AG04449 (cell line): ENCODE results near the gene TMEM200A.

ENCODE experiments used
- CTCF ChIA-PET: fragments of 350-600 bp; formaldehyde crosslinking; extraction: SDS; loops from one replicate; lab custom pipeline; 2021; ENCODE audit warnings: antibody characterized with exemption; lab: Yijun Ruan, JAX
- POLR2A ChIA-PET: fragments of 400-600, 350-600 bp; formaldehyde crosslinking; extraction: SDS; loops from one replicate; lab custom pipeline; 2020; ENCODE audit warnings: antibody characterized with exemption, inconsistent platforms; lab: Yijun Ruan, JAX
- DNase-seq: peaks from one replicate; pipeline ENCODE4 v3.0.0-alpha.2; 2010; ENCODE audit warnings: low read depth, low spot score
- H3K4me3 ChIP-seq: 2 replicates; pipeline ENCODE4 v1.5.1; 2011; ENCODE audit warnings: low read depth, mild to moderate bottlenecking, control low read depth, low read length
- TF ChIP-seq, protein P1 (sequence below): IDR thresholded peaks from one replicate; pipeline ENCODE4 v1.5.1; 2011; ENCODE audit warnings: mild to moderate bottlenecking, moderate library complexity, low read length, control low read depth, inconsistent platforms; ENCODE audit not compliant: insufficient read depth; ENCODE audit errors: missing control alignments

TMEM200A gene

DNA sequence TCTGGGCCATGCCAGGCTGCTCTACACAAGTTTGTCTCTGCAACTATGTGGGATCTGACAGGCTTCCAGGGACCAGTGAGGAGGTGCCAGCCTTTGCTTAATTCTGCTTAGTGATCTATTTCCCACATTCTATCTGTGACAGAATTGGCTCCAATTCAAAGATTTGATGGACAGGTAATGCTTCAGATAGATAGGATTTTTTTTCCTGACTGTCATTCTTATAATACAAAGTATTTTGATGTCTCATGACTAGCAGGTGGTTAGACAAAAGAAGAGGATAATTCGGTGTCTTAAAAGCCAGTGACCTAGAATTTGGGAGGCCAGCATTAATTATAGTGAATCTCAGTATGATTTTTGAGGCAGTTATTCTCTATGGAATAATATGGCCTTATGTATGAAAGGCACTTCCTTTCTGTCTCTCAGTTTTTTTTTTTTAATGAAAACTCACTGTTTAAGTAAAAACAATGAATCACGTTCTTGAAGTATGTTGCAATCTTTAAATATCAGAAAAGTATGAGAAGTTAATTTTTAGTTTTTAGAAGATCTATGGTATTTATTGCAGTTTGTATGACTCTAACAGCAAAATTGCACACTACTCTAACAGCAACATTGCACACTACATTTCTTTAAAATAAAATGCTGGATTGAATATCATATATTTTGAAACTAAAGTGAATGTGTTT lies 43.7 kb downstream of the TMEM200A start:
- no peak overlapping the region for H3K4me3 ChIP-seq
- peak; percentile 24 for DNase-seq
- CTCF ChIA-PET, result no interaction called here
- POLR2A ChIA-PET, result no interaction called here
- TF ChIP-seq, protein P1, sequence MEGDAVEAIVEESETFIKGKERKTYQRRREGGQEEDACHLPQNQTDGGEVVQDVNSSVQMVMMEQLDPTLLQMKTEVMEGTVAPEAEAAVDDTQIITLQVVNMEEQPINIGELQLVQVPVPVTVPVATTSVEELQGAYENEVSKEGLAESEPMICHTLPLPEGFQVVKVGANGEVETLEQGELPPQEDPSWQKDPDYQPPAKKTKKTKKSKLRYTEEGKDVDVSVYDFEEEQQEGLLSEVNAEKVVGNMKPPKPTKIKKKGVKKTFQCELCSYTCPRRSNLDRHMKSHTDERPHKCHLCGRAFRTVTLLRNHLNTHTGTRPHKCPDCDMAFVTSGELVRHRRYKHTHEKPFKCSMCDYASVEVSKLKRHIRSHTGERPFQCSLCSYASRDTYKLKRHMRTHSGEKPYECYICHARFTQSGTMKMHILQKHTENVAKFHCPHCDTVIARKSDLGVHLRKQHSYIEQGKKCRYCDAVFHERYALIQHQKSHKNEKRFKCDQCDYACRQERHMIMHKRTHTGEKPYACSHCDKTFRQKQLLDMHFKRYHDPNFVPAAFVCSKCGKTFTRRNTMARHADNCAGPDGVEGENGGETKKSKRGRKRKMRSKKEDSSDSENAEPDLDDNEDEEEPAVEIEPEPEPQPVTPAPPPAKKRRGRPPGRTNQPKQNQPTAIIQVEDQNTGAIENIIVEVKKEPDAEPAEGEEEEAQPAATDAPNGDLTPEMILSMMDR, result no peak

DNA sequence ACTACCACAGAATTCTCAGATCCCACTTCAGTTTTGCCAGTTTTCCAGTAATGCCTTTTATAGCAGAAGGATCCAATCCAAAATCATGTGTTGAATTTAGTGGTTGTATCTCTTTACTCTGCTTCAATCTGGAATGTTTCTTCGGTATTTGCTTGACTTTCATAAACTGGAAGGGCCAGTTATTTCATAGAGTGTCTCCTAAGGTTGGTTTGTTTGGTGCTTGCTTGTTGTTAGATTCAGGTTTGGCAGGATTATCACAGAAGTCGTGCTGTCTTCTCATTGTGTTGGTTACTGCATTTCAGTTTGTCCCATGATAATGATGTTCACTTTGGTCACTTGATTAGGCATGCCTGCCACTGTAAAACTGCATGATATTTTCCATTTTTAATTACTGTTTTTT lies 45.7 kb downstream of the TMEM200A start:
- CTCF ChIA-PET, result interaction anchor here (1.0 to 1.5 kb wide), 3 partner anchors 23 to 286 kb away, joined by 3 read pairs; partner anchors contain the start of gene TMEM200A
- DNase-seq, result no peak
- TF ChIP-seq, protein P1, result no peak
- POLR2A ChIA-PET, result interaction anchor here (0.6 to 0.7 kb wide), 2 partner anchors 111 to 115 kb away, joined by 3 read pairs; no protein-coding TSS in a partner anchor
- H3K4me3 ChIP-seq, result no peak overlapping the region

DNA sequence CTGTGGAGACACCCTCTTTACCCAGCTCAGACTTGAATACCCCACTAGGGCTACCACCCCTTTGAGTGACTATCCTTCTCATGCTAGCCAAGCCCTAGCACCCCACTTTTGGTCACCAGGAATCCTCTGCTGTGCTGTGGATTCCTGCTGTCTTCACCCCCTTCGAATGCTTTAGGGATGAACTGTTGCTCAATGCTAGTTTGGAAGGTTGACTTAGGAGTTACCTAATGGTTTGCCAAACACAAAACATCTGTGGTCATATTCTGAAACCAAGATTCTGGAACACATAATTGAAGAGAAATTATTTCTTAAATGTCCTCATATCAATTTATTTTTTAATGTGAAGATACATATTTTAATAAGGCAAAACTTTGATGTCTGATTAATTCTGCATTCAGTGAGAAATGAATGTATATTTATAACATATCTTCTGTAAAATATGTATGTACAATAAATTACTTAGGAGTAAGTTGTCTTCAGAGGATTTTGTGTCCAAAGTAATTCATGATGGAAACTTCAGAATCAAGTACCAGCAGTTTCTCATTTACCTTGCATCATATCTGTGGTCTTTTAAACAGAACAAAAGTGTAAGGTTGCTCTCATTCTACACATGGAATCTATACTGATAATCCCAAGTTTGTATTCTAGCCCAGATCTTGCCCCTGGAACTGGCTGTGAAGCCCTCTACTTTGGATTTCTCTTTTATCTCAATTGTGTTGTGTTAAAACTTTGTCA lies 46.9 kb downstream of the TMEM200A start:
- TF ChIP-seq, protein P1, result no peak
- no peak for DNase-seq
- ChIA-PET POLR2A (no interaction called here), CTCF (interaction anchor here (1.0 to 1.5 kb wide), 3 partner anchors 22 to 285 kb away, joined by 3 read pairs; partner anchors contain the start of gene TMEM200A)
- no peak overlapping the region for H3K4me3 ChIP-seq

DNA sequence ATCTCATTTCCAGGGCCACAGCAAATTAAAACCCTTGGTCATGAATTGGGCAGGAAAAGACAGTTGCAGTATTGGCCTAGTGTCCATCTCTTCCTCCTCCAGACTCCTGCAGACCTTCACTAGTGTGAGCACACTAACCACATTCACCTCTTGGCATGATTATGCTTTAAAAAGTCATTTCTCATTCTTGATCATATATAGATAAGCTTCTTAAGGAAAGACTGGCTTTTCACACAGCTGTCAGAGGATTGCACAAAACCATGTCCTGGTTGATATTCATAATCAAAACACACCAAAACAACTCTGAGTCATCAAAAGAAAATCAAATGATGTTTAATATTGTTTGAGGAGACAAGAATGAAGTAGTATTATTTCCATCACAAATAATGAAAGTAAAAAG lies 52.1 kb downstream of the TMEM200A start:
- H3K4me3 ChIP-seq, result no peak overlapping the region
- TF ChIP-seq, protein P1, result no peak
- ChIA-PET POLR2A (no interaction called here), CTCF (interaction anchor here (0.7 kb wide), 1 partner anchor 11 kb away, joined by 3 read pairs; no protein-coding TSS in a partner anchor)
- DNase-seq, result no peak

DNA sequence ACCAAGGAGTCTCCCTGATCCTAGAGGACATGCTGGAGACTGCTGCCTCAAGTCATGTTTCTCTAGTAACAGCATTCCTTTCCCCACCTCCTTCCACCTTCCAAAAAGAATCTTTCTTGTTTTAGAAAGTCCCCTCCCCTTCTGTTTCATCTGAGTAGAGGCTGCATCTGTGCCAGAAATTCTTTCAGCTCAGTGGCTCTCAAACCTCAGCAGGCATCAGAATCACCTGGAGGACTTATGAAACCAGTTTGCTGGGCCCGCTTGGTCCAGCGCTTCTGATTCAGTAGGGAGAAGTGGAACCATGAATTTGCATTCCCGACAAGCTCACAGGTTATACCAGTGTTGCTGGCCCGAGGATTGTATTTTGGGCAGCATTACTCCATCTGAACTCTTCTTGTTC lies 55.1 kb downstream of the TMEM200A start:
- no peak overlapping the region for H3K4me3 ChIP-seq
- POLR2A ChIA-PET, result no interaction called here
- CTCF ChIA-PET, result no interaction called here
- no peak for DNase-seq
- TF ChIP-seq, protein P1, result no peak

DNA sequence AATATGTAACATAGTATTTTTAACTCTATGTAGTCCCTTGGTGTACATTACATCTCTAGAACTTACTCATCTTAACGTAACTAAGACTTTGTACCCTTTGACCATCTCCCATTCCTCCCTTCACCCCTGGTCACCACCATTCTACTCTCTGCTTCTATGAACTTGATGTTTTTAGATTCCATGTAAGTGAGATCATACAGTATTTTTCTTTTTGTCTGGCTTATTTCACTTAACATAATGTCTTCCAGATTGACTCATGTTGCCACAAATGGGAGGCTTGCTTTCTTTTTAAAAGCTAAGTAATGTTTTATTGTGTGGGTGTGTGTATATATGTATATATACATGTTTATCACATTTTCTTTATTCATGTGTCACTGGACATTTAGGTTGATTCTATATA lies 55.8 kb downstream of the TMEM200A start:
- DNase-seq, result peak; percentile 38
- no peak overlapping the region for H3K4me3 ChIP-seq
- ChIA-PET POLR2A (no interaction called here), CTCF (no interaction called here)
- TF ChIP-seq, protein P1, result no peak
